ENCODE results near the gene RNF220.

Gene RNF220

DNA sequence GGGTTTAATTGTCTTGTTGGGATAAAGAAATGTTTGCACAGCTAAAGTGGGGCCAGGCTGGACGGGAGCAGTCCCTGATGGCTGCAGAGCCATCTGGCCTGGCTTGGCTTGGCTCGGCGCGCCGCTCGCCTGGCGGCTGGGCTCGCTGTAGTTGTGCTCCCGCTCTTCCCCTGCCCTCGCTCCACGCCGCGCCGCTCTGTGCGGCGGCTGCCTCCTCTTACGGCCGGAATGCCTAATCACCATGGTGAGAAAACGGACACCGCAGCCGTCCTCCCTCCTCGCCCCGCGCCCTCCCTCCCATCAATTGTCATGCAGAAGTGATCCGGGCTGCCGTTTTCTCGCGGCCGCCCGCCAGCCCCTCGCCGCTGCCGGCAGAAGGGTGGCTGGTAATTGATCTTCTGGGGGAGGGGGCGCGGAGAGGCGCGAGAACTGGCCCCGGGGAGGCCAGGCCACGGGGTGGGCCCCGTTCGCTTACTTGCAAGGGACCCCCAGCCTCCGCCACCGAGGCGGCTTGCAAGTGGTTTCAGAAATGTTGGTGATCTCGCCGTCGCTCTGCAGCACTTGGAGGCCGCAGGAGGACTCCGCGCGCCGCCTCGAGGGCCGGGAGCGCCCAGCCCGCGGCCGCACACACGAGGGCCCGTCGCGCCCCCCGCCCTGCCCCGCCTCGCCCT, 12.4 kb downstream of the RNF220 start:
- TF ChIP-seq ZFX (IDR thresholded peaks at IDR 0.05), result no peak
- TF ChIP-seq, protein P1, sequence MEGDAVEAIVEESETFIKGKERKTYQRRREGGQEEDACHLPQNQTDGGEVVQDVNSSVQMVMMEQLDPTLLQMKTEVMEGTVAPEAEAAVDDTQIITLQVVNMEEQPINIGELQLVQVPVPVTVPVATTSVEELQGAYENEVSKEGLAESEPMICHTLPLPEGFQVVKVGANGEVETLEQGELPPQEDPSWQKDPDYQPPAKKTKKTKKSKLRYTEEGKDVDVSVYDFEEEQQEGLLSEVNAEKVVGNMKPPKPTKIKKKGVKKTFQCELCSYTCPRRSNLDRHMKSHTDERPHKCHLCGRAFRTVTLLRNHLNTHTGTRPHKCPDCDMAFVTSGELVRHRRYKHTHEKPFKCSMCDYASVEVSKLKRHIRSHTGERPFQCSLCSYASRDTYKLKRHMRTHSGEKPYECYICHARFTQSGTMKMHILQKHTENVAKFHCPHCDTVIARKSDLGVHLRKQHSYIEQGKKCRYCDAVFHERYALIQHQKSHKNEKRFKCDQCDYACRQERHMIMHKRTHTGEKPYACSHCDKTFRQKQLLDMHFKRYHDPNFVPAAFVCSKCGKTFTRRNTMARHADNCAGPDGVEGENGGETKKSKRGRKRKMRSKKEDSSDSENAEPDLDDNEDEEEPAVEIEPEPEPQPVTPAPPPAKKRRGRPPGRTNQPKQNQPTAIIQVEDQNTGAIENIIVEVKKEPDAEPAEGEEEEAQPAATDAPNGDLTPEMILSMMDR (conservative IDR thresholded peaks at IDR 0.05), result no peak
- no peak overlapping the region for H3K27ac ChIP-seq

DNA sequence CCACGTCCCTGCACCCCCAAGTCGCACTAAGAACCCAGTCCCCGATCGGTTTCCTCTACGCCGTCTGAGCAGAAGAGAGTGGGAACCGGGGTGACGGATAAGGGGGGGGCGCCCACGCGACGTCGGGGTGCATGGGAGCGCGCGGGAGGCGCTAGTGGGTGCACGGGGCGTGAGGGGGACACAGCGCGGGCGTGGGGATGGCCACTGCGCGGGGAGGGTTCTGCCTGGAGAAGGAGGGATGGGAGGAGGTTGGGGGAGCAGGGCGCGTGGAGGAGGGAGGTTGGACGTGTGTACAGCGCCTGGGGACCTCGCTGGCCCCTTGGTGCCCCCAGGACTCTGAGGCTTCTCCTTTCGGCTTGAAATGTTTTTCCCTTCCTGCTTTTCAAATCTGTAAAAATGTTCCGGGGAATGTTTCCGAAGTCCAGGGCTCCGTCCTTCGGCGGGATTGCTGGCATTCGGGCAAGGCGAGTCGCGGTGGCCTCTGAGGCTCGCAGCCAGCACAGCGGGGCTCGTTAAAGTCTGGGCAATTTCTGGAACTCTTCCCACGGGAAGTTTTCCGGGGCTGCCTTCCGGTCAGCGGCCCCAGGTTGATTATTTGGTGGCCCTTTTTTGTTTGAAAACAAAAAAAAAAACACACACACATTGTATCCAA, 13.1 kb downstream of the RNF220 start:
- H3K27ac ChIP-seq, result no peak overlapping the region
- TF ChIP-seq, protein P1 (conservative IDR thresholded peaks at IDR 0.05), result no peak
- TF ChIP-seq ZFX (IDR thresholded peaks at IDR 0.05), result no peak

DNA sequence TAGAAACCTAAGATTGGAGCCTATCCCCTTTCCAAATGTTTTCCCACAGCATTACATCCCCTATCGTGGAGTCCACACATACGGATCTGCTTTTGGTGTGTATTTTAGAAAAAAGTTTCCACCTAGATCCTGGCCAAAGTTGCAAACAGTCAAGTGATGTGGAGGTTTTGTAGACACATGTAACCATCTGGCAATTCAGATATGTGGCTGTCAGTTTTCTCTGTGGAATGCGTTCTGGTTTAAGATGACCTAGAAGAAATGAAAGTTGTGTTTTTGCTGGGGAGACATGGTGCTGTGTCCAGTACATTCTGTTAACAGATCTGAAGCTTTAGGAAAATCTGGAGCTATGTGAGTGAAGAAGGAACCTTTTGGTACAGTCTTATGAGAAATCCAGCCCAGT, 14.8 kb downstream of the RNF220 start:
- TF ChIP-seq ZFX (IDR thresholded peaks at IDR 0.05), result no peak
- TF ChIP-seq, protein P1 (conservative IDR thresholded peaks at IDR 0.05), result no peak
- no peak overlapping the region for H3K27ac ChIP-seq

DNA sequence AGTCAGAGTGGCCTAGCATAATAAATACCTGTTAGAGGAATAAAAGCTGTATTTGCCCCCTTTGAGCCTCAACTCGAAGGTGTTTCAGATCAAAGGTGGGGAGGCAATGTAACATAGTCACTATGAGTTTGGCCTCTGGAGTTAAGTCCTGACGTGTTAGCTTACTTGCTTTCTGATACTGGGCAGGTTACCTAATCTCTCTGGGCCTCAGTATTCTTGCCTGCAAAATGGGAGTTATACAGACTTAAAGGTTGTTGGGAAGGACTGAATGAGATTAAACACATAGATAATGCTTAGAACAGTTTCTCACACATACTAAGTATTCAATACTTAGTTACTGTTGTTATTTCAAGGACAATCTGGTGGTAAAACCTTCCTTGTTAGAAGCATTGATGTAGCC, 15.5 kb downstream of the RNF220 start:
- no peak for TF ChIP-seq ZFX (IDR thresholded peaks at IDR 0.05)
- TF ChIP-seq, protein P1 (conservative IDR thresholded peaks at IDR 0.05), result no peak
- no peak overlapping the region for H3K27ac ChIP-seq

DNA sequence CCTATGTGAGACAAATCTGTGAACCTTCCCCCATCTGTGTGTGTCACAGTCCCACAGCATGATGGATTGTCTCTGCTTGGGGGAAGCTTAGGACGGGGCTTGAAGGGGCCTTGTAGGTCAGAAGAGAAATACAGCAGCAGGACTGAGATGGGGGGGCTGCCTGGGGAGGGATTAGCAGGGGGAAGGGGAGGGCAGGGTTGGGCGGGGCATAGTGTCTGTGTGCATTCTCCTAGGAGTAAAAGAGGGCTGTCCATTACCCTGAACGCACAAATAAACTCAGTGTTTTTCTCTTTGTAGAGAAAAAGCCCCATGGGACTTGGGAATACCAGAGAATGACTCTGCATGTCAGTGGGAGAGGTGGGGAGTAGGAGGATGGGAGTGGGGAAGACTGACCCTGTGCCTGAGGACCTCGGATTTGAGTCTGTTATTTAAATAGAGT, 16.4 kb downstream of the RNF220 start:
- H3K27ac ChIP-seq, result no peak overlapping the region

DNA sequence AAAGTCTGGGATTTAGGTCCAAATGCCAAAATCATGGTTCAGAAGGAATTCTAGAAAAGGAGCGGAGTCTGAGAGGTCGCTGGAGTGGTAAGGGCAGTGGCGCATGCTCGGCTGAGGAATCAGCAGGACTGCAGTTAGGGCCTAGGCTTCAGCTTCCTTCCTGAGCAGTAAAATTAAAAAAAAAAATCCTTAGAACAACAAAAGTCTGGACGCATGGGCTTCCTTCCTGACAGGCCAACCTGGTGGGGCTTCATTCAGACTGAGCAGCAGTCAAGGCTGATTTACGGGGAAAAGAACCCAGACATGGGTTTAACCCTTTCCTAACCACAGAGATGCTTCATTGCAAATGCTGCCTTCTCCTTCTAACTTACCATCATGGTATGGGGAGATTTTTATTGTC, 17.1 kb downstream of the RNF220 start:
- no peak for TF ChIP-seq ZFX (IDR thresholded peaks at IDR 0.05)
- TF ChIP-seq, protein P1 (conservative IDR thresholded peaks at IDR 0.05), result no peak
- H3K27ac ChIP-seq, result no peak overlapping the region

More for the DNA sequence above, 16.4 kb downstream of the RNF220 start:
- TF ChIP-seq ZFX (IDR thresholded peaks at IDR 0.05), result no peak
- TF ChIP-seq, protein P1 (conservative IDR thresholded peaks at IDR 0.05), result no peak

Measured in C4-2B (cell line).